CD14-positive monocyte (primary cell): ENCODE results near the gene PANK2. TPM values are rescaled to one million over a fixed set of nuclear protein-coding genes. Genes with fewer than 3 reads are reported as not detected.
"Not testable (repeated sequence)": the region's sequence is repeated elsewhere in the genome, so short reads cannot be mapped to it uniquely, and the experiment has no call there.

Experiments
- DNase-seq, 3 donors: peaks; one replicate each; pipeline ENCODE4 v3.0.0-alpha.2; 2011 to 2022
- H2AFZ ChIP-seq: 2 replicates; pipeline ENCODE4 v1.6.0; 2012; ENCODE audit warnings: mild to moderate bottlenecking, low read depth, low read length, inconsistent platforms; ENCODE audit not compliant: insufficient read depth, poor library complexity, severe bottlenecking
- H3K27ac ChIP-seq, 2 donors: 1 replicate in 1 of 2; 2 replicates in 1 of 2; pipeline ENCODE4 v1.5.1; 2012 to 2013; ENCODE audit warnings: low read length in 2 of 2, control low read depth in 1 of 2, inconsistent platforms in 1 of 2, low read depth in 1 of 2, mild to moderate bottlenecking in 1 of 2
- H3K27me3 ChIP-seq, 2 donors: one replicate each; pipeline versions ENCODE4 v1.6.0 to v1.6.1; 2011 to 2013; ENCODE audit warnings: low read length in 2 of 2; ENCODE audit not compliant: control insufficient read depth in 2 of 2, insufficient read depth in 2 of 2
- H3K36me3 ChIP-seq, 2 donors: replicated peaks in 1 of 2; 1 replicate in 1 of 2; 2 replicates in 1 of 2; pipeline versions ENCODE4 v1.5.1 to v1.6.1; 2012 to 2013; ENCODE audit warnings: low read length in 2 of 2, control low read depth in 1 of 2, inconsistent platforms in 1 of 2, mild to moderate bottlenecking in 1 of 2; ENCODE audit not compliant: insufficient read depth in 2 of 2, control insufficient read depth in 1 of 2
- H3K4me1 ChIP-seq, 2 donors: 1 replicate in 1 of 2; 2 replicates in 1 of 2; pipeline versions ENCODE4 v1.5.1 to v1.6.1; 2012 to 2013; ENCODE audit warnings: low read length in 2 of 2, control low read depth in 1 of 2, inconsistent platforms in 1 of 2, mild to moderate bottlenecking in 1 of 2, moderate library complexity in 1 of 2; ENCODE audit not compliant: insufficient read depth in 2 of 2, control insufficient read depth in 1 of 2
- H3K4me2 ChIP-seq: replicated peaks from 2 replicates; pipeline ENCODE3; 2012; ENCODE audit warnings: low read length, moderate library complexity, mild to moderate bottlenecking; ENCODE audit not compliant: poor library complexity, severe bottlenecking; ENCODE audit errors: extremely low read depth
- H3K4me3 ChIP-seq, 3 experiments: fragments of 200-600 bp in 1 of 3; sonication (generic) in 1 of 3; replicated peaks in 1 of 3; 1 replicate in 2 of 3; 2 replicates in 1 of 3; pipeline ENCODE4 v1.5.1; 2011 to 2013; ENCODE audit warnings: low read length in 3 of 3, mild to moderate bottlenecking in 3 of 3, control low read depth in 2 of 3, low read depth in 2 of 3, inconsistent platforms in 1 of 3, moderate library complexity in 1 of 3
- H3K79me2 ChIP-seq: 2 replicates; pipeline ENCODE4 v1.6.0; 2012; ENCODE audit warnings: mild to moderate bottlenecking, control low read depth, inconsistent platforms, low read length, moderate library complexity; ENCODE audit not compliant: insufficient read depth
- H3K9ac ChIP-seq: 2 replicates; pipeline ENCODE4 v1.6.0; 2017; ENCODE audit warnings: low read length, mild to moderate bottlenecking; ENCODE audit not compliant: insufficient read depth, poor library complexity, severe bottlenecking
- H3K9me3 ChIP-seq, 2 donors: replicated peaks in 1 of 2; 1 replicate in 1 of 2; 2 replicates in 1 of 2; pipeline versions ENCODE4 v1.5.1 to v1.6.1; 2012 to 2013; ENCODE audit warnings: low read length in 2 of 2, control low read depth in 1 of 2; ENCODE audit not compliant: control insufficient read depth in 1 of 2, insufficient read depth in 1 of 2
- H4K20me1 ChIP-seq: 2 replicates; pipeline ENCODE4 v1.6.0; 2012; ENCODE audit warnings: mild to moderate bottlenecking, low read length, control low read depth, moderate library complexity; ENCODE audit not compliant: insufficient read depth
- H3K27ac Mint-ChIP-seq, 7 donors: one replicate each; pipeline ENCODE4 v1.8.0; 2020; ENCODE audit warnings: mild to moderate bottlenecking in 7 of 7, mixed read lengths in 7 of 7, moderate library complexity in 6 of 7, inconsistent platforms in 2 of 7
- H3K27me3 Mint-ChIP-seq, 3 donors: one replicate each; pipeline ENCODE4 v1.8.0; 2021 to 2022; ENCODE audit warnings: low read depth in 3 of 3, mild to moderate bottlenecking in 3 of 3, mixed read lengths in 3 of 3, moderate library complexity in 3 of 3, inconsistent platforms in 1 of 3
- H3K36me3 Mint-ChIP-seq, 2 donors: one replicate each; pipeline ENCODE4 v1.8.0; 2020; ENCODE audit warnings: mixed read lengths in 2 of 2, inconsistent platforms in 1 of 2, mild to moderate bottlenecking in 1 of 2
- H3K4me1 Mint-ChIP-seq: one replicate; pipeline ENCODE4 v1.8.0; 2020; ENCODE audit warnings: mild to moderate bottlenecking, mixed read lengths
- H3K4me3 Mint-ChIP-seq, 2 donors: one replicate each; pipeline ENCODE4 v1.8.0; 2020; ENCODE audit warnings: mild to moderate bottlenecking in 2 of 2, mixed read lengths in 2 of 2, moderate library complexity in 1 of 2
- H3K9me3 Mint-ChIP-seq, 7 donors: one replicate each; pipeline ENCODE4 v1.8.0; 2020 to 2022; ENCODE audit warnings: mixed read lengths in 7 of 7, mild to moderate bottlenecking in 6 of 7, moderate library complexity in 6 of 7, inconsistent platforms in 2 of 7
- WGBS: methylation state at CpG from one replicate; pipeline ENCODE4 v1.1.5; 2013; ENCODE audit warnings: missing lambda C conversion rate; ENCODE audit not compliant: insufficient coverage; 5-methylcytosine and 5-hydroxymethylcytosine counted together
- intact Hi-C, 2 donors: fragments of 100-400 bp; cut with micrococcal nuclease; formaldehyde crosslinking; loops; one replicate each; pipeline versions ENCODE4 v1.15.0 to v1.15.1; 2023
- polyA plus RNA-seq, 3 donors: library from polyadenylated mRNA; depleted of rRNA in 1 of 3; unstranded in 2 of 3; stranded (reverse) in 1 of 3; fragments of 300-500 nt in 2 of 3; fragments of >200 nt in 1 of 3; fragmentation: Illumina TruSeq in 2 of 3; gene quantifications; 1 replicate in 2 of 3; 2 replicates in 1 of 3; pipeline ENCODE4 v1.2.3, GENCODE V29; 2012 to 2021
- TF ChIP-seq, protein P1 (sequence below): fragments of 200-600 bp; IDR thresholded peaks from one replicate; pipeline ENCODE4 v1.8.0; 2022; ENCODE audit warnings: antibody characterized with exemption, mild to moderate bottlenecking

Gene PANK2
- polyA plus RNA-seq, 3 donors: 36.8 to 65.7 (median 48.0) TPM

DNA sequence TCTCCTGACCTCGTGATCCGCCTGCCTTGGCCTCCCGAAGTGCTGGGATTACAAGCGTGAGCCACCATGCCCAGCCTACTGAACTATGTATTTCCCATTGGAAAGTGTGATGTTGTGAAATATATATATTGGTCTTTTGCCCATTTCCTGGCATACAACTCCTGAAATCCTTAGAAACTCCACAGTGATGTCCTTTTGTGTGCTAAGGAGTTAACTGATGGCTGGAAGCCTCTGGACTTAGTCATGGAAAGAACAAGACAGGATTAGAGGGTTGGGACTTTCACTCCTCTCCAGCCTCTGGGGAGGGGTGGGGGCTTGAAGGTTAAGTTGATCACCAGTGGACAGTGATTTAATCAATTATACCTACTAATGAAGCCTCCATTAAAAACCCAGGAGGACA, 7.1 kb downstream of the PANK2 start:
- Mint-ChIP-seq H3K4me1 (peaks cover 93% of the 10 kb centered on the region), H3K27me3 (peaks cover 0 to 4% (median 0%) of the 10 kb centered on the region in 3 donors), H3K9me3 (no peaks in the 10 kb centered on the region), H3K4me3 (no peak overlapping the region), H3K36me3 (peaks cover 12 to 29% of the 10 kb centered on the region in 2 donors), H3K27ac (peak overlapping the region in 3 of 7 donors; percentile 20 to 84 (median 43))
- intact Hi-C loops: no loop called here
- H3K79me2 ChIP-seq: peaks cover 100% of the 10 kb centered on the region
- H3K27ac ChIP-seq: peak overlapping the region in 1 of 2 donors; percentile 69
- H3K9ac ChIP-seq: no peak overlapping the region
- no peak overlapping the region for H2AFZ ChIP-seq
- TF ChIP-seq, protein P1, sequence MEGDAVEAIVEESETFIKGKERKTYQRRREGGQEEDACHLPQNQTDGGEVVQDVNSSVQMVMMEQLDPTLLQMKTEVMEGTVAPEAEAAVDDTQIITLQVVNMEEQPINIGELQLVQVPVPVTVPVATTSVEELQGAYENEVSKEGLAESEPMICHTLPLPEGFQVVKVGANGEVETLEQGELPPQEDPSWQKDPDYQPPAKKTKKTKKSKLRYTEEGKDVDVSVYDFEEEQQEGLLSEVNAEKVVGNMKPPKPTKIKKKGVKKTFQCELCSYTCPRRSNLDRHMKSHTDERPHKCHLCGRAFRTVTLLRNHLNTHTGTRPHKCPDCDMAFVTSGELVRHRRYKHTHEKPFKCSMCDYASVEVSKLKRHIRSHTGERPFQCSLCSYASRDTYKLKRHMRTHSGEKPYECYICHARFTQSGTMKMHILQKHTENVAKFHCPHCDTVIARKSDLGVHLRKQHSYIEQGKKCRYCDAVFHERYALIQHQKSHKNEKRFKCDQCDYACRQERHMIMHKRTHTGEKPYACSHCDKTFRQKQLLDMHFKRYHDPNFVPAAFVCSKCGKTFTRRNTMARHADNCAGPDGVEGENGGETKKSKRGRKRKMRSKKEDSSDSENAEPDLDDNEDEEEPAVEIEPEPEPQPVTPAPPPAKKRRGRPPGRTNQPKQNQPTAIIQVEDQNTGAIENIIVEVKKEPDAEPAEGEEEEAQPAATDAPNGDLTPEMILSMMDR: no peak
- peaks cover 99% of the 10 kb centered on the region for H4K20me1 ChIP-seq
- peaks cover 10 to 12% of the 10 kb centered on the region in 2 donors for H3K36me3 ChIP-seq
- no CpG with 5 or more reads among the region's 4 CpGs for WGBS
- no peaks in the 10 kb centered on the region for H3K9me3 ChIP-seq
- H3K27me3 ChIP-seq: no peaks in the 10 kb centered on the region
- H3K4me1 ChIP-seq: peaks cover 98 to 100% of the 10 kb centered on the region in 2 donors
- no peak overlapping the region for H3K4me3 ChIP-seq
- no peak for DNase-seq
- peak overlapping the region; percentile 14 for H3K4me2 ChIP-seq

DNA sequence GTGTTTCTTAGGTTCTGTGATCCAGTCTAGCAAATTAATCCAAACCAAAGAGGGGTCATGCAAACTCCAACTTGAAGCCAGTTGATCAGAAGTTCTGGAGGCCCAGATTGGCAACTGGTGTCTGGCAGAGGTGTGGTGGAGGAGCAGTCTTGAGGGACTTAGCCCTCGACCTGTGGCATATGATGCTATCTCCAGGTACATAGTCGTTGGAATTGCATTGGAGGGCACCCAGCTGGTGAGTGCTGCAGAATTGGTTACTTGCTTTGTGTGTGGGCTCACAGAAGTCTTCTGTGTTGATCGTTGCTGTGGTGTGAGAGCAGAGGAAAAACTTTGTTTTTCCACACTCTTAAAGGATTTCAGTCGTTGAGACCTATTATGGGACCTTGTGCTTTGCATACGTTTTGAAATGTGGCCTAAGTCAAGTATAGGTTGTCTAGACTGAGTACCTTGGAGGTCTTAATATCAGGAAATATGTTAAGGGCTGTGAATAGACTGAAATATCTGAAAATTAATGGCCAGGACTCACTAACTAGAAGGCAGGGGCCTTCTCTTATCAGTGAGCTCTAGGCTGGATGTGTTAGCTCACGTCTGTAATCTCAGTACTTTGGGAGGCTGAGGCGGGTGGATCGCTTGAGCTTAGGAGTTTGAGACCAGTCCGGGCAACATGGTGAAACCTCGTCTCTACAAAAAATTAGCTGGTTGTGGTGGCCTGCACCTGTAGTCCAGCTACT, 7.8 kb downstream of the PANK2 start:
- peak overlapping the region; percentile 14 for H3K4me2 ChIP-seq
- TF ChIP-seq, protein P1: no peak
- peak overlapping the region; percentile 3 to 41 for H3K4me3 Mint-ChIP-seq

DNA sequence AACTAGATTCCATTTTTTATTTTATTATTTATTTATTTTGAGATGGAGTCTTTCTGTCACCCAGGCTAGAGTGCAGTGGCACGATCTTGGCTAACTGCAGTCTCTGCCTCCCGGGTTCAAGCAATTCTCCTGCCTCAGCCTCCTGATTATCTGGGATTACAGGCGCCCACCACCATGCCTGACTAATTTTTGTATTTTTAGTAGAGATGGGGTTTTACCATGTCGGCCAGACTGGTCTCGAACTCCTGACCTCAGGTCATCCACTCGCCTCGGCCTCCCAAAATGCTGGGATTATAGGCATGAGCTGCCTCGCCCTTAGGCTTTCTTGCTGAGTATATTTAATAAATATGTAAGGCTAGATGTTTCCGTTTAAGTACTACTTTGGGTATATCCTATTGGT, 9.0 kb downstream of the PANK2 start:
- intact Hi-C loops, H3K9me3 Mint-ChIP-seq, H3K27me3 Mint-ChIP-seq, H3K27me3 ChIP-seq, H3K9me3 ChIP-seq, H3K4me3 Mint-ChIP-seq, DNase-seq, H2AFZ ChIP-seq, H3K4me3 ChIP-seq, H3K9ac ChIP-seq, H3K4me2 ChIP-seq: not testable (repeated sequence)
- Mint-ChIP-seq H3K4me1 (peaks cover 93% of the 10 kb centered on the region), H3K27ac (peak overlapping the region in 6 of 7 donors; percentile 57 to 85 (median 78)), H3K36me3 (peaks cover 13 to 27% of the 10 kb centered on the region in 2 donors)
- H3K27ac ChIP-seq: peak overlapping the region in 1 of 2 donors; percentile 58
- H3K79me2 ChIP-seq: peaks cover 100% of the 10 kb centered on the region
- H4K20me1 ChIP-seq: peaks cover 90% of the 10 kb centered on the region
- H3K36me3 ChIP-seq: peaks cover 10 to 12% of the 10 kb centered on the region in 2 donors
- WGBS: 92% methylated on average over 2 of the region's 9 CpGs
- H3K4me1 ChIP-seq: peaks cover 93 to 98% of the 10 kb centered on the region in 2 donors

More for the DNA sequence above, 7.8 kb downstream of the PANK2 start:
- intact Hi-C loops: no loop called here
- peaks cover 93 to 98% of the 10 kb centered on the region in 2 donors for H3K4me1 ChIP-seq
- peaks cover 92% of the 10 kb centered on the region for H4K20me1 ChIP-seq
- Mint-ChIP-seq H3K9me3 (no peaks in the 10 kb centered on the region), H3K27ac (peak overlapping the region; percentile 58 to 84 (median 71)), H3K27me3 (peaks cover 0 to 4% (median 0%) of the 10 kb centered on the region in 3 donors), H3K36me3 (peaks cover 12 to 26% of the 10 kb centered on the region in 2 donors), H3K4me1 (peaks cover 93% of the 10 kb centered on the region)
- H3K27me3 ChIP-seq: no peaks in the 10 kb centered on the region
- DNase-seq: no peak
- no peak overlapping the region for H3K9ac ChIP-seq
- H3K79me2 ChIP-seq: peaks cover 100% of the 10 kb centered on the region
- H2AFZ ChIP-seq: no peak overlapping the region
- H3K36me3 ChIP-seq: peaks cover 10 to 12% of the 10 kb centered on the region in 2 donors
- 74% methylated on average over 4 of the region's 10 CpGs for WGBS
- peak overlapping the region; percentile 36 to 69 for H3K27ac ChIP-seq
- no peaks in the 10 kb centered on the region for H3K9me3 ChIP-seq
- H3K4me3 ChIP-seq: no peak overlapping the region
